Type B pancreatic cell (in vitro differentiated cells): ENCODE results near the gene RASSF7. TPM values are rescaled to one million over a fixed set of nuclear protein-coding genes. Genes with fewer than 3 reads are reported as not detected.

Experiments
- DNase-seq: peaks from one replicate; pipeline ENCODE4 v3.0.0; 2021; ENCODE audit warnings: mixed read lengths; ENCODE audit not compliant: unreplicated experiment; ENCODE audit errors: extremely low spot score
- H3K27ac Mint-ChIP-seq: 2 replicates; pipeline ENCODE4 v1.8.0; 2021; ENCODE audit warnings: mild to moderate bottlenecking, mixed read lengths
- H3K27me3 Mint-ChIP-seq: 2 replicates; pipeline ENCODE4 v1.8.0; 2021; ENCODE audit warnings: mixed read lengths
- H3K36me3 Mint-ChIP-seq: 2 replicates; pipeline ENCODE4 v1.8.0; 2021; ENCODE audit warnings: mixed read lengths
- H3K4me1 Mint-ChIP-seq: one replicate; pipeline ENCODE4 v1.8.0; 2021; ENCODE audit warnings: mixed read lengths; ENCODE audit not compliant: unreplicated experiment
- H3K4me3 Mint-ChIP-seq: 2 replicates; pipeline ENCODE4 v1.8.0; 2021; ENCODE audit warnings: mild to moderate bottlenecking, mixed read lengths
- H3K9me3 Mint-ChIP-seq: 2 replicates; pipeline ENCODE4 v1.8.0; 2021; ENCODE audit warnings: mixed read lengths
- microRNA-seq: library from miRNA; unstranded; fragments of <30 nt; microRNA quantifications from one replicate; pipeline ENCODE4, GENCODE V29; 2020
- total RNA-seq: library from RNA; stranded (reverse); gene quantifications from 2 replicates; pipeline ENCODE4 v1.2.1, GENCODE V29; 2021; ENCODE audit warnings: low replicate concordance
- TF ChIP-seq, protein P1 (sequence below): fragments of 200-600 bp; sonication (generic); conservative IDR thresholded peaks from 2 replicates; pipeline ENCODE4 v1.5.0; 2021; ENCODE audit warnings: antibody characterized with exemption, mild to moderate bottlenecking

RASSF7 gene
- total RNA-seq, 1 donor from 2014 or later: 35.7 TPM

GRCh38 chr11:612961-613300 lies 52.2 kb downstream of the RASSF7 start:
- DNase-seq: no peak
- Mint-ChIP-seq H3K27me3 (no peaks in the 10 kb centered on the region), H3K9me3 (no peaks in the 10 kb centered on the region), H3K4me1 (peaks cover 4% of the 10 kb centered on the region), H3K27ac (no peak overlapping the region), H3K36me3 (peaks cover 5% of the 10 kb centered on the region), H3K4me3 (no peak overlapping the region)
- TF ChIP-seq, protein P1, sequence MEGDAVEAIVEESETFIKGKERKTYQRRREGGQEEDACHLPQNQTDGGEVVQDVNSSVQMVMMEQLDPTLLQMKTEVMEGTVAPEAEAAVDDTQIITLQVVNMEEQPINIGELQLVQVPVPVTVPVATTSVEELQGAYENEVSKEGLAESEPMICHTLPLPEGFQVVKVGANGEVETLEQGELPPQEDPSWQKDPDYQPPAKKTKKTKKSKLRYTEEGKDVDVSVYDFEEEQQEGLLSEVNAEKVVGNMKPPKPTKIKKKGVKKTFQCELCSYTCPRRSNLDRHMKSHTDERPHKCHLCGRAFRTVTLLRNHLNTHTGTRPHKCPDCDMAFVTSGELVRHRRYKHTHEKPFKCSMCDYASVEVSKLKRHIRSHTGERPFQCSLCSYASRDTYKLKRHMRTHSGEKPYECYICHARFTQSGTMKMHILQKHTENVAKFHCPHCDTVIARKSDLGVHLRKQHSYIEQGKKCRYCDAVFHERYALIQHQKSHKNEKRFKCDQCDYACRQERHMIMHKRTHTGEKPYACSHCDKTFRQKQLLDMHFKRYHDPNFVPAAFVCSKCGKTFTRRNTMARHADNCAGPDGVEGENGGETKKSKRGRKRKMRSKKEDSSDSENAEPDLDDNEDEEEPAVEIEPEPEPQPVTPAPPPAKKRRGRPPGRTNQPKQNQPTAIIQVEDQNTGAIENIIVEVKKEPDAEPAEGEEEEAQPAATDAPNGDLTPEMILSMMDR: no peak

GRCh38 chr11:613369-613968 lies 52.7 kb downstream of the RASSF7 start:
- Mint-ChIP-seq H3K4me1 (peaks cover 4% of the 10 kb centered on the region), H3K36me3 (peaks cover 5% of the 10 kb centered on the region), H3K4me3 (no peak overlapping the region), H3K27ac (no peak overlapping the region), H3K27me3 (no peaks in the 10 kb centered on the region), H3K9me3 (no peaks in the 10 kb centered on the region)
- peak; percentile 73 for DNase-seq
- TF ChIP-seq, protein P1: no peak

Small RNAs within 50 kb of the gene (microRNA-seq; reads per million reads assigned to microRNA genes)
- 496 reads per million, percentile 77 among the genes with 10 or more reads in this experiment for gene MIR210

Other genes with a start within 250 kb of the RASSF7 start
- 34.1 and 192 TPM in 2 replicates for gene IFITM1, start 246.9 kb upstream of the RASSF7 start, total RNA-seq
- gene IFITM3, start 240.1 kb upstream of the RASSF7 start, total RNA-seq: 175 and 354 TPM in 2 replicates
- gene B4GALNT4, start 191.5 kb upstream of the RASSF7 start, total RNA-seq: 95.0 and 185 TPM in 2 replicates
- gene PKP3, start 166.8 kb upstream of the RASSF7 start, total RNA-seq: 51.6 and 156 TPM in 2 replicates
- gene SIGIRR, start 146.0 kb upstream of the RASSF7 start, total RNA-seq: 36.2 and 44.0 TPM in 2 replicates
- gene ANO9, start 119.0 kb upstream of the RASSF7 start, total RNA-seq: 25.3 and 66.6 TPM in 2 replicates
- 33.6 and 46.9 TPM in 2 replicates for gene PTDSS2, start 110.7 kb upstream of the RASSF7 start, total RNA-seq
- 84.5 and 128 TPM in 2 replicates for gene RNH1, start 53.7 kb upstream of the RASSF7 start, total RNA-seq
- 54.6 and 63.1 TPM in 2 replicates for gene HRAS, start 25.4 kb upstream of the RASSF7 start, total RNA-seq
- 1.7 and 1.8 TPM in 2 replicates for gene LRRC56, start 23.4 kb upstream of the RASSF7 start, total RNA-seq
- gene LMNTD2, start 232 bp upstream of the RASSF7 start, total RNA-seq: 6.7 and 7.2 TPM in 2 replicates
- gene PHRF1, start 15.5 kb downstream of the RASSF7 start, total RNA-seq: 38.7 and 40.8 TPM in 2 replicates
- gene IRF7, start 55.0 kb downstream of the RASSF7 start, total RNA-seq: 16.4 and 20.5 TPM in 2 replicates
- 7.1 and 23.0 TPM in 2 replicates for gene CDHR5, start 64.0 kb downstream of the RASSF7 start, total RNA-seq
- 3.1 and 15.3 TPM in 2 replicates for gene SCT, start 66.2 kb downstream of the RASSF7 start, total RNA-seq
- gene DRD4, start 76.3 kb downstream of the RASSF7 start, total RNA-seq: 0.59 and 1.2 TPM in 2 replicates
- gene DEAF1, start 134.3 kb downstream of the RASSF7 start, total RNA-seq: 41.0 and 48.1 TPM in 2 replicates
- 23.2 and 37.4 TPM in 2 replicates for gene TMEM80, start 134.8 kb downstream of the RASSF7 start, total RNA-seq
- gene EPS8L2, start 145.3 kb downstream of the RASSF7 start, total RNA-seq: 218 and 497 TPM in 2 replicates
- 189 and 288 TPM in 2 replicates for gene TALDO1, start 186.5 kb downstream of the RASSF7 start, total RNA-seq
- gene GATD1, start 216.5 kb downstream of the RASSF7 start, total RNA-seq: 80.1 and 80.9 TPM in 2 replicates
- gene CEND1, start 229.1 kb downstream of the RASSF7 start, total RNA-seq: 0.17 and 0.89 TPM in 2 replicates
- gene SLC25A22, start 237.3 kb downstream of the RASSF7 start, total RNA-seq: 31.6 and 35.6 TPM in 2 replicates
- 32.7 and 44.5 TPM in 2 replicates for gene PIDD1, start 244.3 kb downstream of the RASSF7 start, total RNA-seq
- 1,985 and 2,207 TPM in 2 replicates for gene RPLP2, start 249.0 kb downstream of the RASSF7 start, total RNA-seq